GM21423 (cell line): ENCODE results near the gene SGMS2.
A peak's percentile ranks its signal among the peaks of the same experiment; 100 is the strongest.
"Not testable (repeated sequence)": the region's sequence is repeated elsewhere in the genome, so short reads cannot be mapped to it uniquely, and the experiment has no call there.

Experiments
- ATAC-seq: cut with Tn5 transposase; IDR thresholded peaks from one replicate; pipeline ENCODE4 v1.9.1; 2021; ENCODE audit warnings: mild to moderate bottlenecking, moderate library complexity; ENCODE audit not compliant: unreplicated experiment

SGMS2 gene

GRCh38 chr4:107863850-107864371 lies 39.2 kb downstream of the SGMS2 start:
- ATAC-seq, result no peak

GRCh38 chr4:107866726-107867125 lies 42.0 kb downstream of the SGMS2 start:
- no peak for ATAC-seq

GRCh38 chr4:107870236-107870635 lies 45.5 kb downstream of the SGMS2 start:
- ATAC-seq, result no peak

DNA sequence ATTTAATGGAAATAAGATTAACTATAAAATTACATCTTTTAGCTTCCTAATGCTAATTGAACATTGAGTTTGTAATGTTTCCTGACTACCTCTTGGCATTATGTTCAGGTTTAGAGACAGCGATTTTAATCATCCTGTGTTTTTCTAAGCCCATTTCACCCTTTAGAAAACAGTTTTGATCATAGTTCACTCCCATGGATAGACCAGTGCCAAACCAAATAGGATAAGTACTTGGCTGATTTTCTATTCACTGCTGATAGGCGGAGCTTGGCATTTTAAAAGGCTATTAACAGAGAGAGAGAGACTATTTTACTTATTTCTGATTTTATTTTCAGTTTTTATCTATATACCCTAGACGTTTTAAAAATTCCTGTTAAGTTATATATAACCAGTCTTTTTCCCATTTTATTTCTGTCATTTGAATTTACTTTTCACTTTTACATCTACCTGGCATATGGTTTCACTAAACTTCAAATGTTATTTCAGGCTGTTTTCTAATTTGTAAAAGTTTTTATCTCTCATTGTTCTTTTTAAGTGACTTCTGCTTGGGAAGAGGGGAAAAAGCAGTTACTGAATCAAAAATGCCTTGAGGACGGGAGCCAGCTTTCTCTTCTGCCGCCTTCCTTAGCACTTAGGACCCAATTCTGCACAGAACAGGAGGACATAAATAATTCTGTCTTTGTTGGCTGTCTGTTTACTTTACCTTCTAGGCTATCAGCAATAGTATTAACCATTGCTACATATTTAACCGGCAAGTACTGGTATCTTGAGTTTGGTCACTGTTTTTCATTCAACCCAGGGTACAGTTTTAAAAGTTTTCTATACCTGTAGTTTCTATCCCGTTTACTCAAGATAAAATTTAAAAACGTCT lies 46.4 kb downstream of the SGMS2 start:
- no peak for ATAC-seq

- ATAC-seq, result no peak
Observed at GRCh38 chr4:107874024-107874423, 49.3 kb downstream of the SGMS2 start.

DNA sequence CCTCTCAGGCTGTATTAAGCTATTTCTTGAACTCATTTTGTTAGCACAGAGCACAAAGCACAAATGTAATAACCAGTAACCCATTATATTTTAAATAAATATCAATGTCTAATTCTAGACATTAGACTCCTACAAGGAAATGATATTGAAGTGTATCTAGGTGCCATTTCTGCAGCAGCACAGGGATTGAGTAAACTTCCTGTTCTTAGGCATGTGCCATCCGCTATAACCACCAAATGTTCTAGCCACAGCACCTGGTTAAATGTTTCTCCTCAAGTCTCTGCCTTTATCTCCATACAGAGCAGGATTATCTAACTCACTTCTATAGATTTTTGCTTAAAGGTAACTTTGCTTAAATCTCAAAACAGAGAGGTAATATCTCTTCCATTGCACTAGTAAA lies 51.4 kb downstream of the SGMS2 start:
- ATAC-seq, result no peak

GRCh38 chr4:107877361-107877760 lies 52.6 kb downstream of the SGMS2 start:
- no peak for ATAC-seq

GRCh38 chr4:107885865-107886264 lies 61.1 kb downstream of the SGMS2 start:
- no peak for ATAC-seq

GRCh38 chr4:107888237-107888636 lies 63.5 kb downstream of the SGMS2 start:
- ATAC-seq, result no peak

DNA sequence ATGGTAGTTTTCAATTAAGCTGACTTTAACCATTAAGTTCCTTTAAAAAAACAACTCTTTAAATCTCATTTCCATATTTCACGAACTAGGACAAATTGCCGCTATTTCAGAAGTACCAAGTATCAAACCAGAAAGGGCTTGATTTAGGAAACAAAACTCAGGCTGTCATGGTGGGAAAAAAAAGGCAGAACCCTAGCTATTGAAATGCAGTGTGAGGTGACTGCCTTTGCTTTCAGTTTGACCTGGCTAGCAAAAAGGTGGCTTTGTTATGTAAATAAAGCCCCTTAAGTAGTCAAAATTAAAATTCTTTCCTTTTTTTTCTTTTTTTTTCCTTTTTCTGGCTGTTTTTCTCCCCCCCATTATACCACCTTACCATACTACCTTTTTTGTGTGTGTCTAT lies 66.0 kb downstream of the SGMS2 start:
- ATAC-seq, result no peak

GRCh38 chr4:107891299-107891698 lies 66.6 kb downstream of the SGMS2 start:
- no peak for ATAC-seq

- no peak for ATAC-seq
Observed at GRCh38 chr4:107893171-107894137, 68.7 kb downstream of the SGMS2 start.

GRCh38 chr4:107894138-107894603 lies 69.4 kb downstream of the SGMS2 start:
- no peak for ATAC-seq

DNA sequence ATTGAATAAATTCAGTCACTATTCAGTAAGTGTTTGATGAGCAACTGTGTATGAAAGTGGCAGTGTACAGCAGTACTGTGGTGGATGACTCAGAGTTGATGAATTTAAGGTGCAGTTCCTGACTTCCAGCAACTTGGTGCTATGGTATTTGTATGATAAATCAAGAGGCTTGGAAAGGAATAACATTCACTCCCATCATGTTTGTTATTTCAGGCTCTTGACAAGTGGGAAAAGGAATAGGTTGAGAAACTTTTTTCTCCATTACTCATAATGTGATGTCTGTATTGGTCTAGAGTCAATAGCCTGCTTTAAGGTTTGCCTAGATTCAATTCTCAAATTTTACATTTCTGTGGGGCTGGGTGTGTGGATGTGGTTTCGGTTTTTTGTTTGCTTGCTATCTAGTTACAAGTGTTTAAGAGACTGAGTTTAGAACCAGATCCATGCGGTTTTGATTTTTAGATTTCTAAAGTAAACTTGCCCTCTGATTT lies 71.5 kb downstream of the SGMS2 start:
- ATAC-seq, result peak; percentile 59

DNA sequence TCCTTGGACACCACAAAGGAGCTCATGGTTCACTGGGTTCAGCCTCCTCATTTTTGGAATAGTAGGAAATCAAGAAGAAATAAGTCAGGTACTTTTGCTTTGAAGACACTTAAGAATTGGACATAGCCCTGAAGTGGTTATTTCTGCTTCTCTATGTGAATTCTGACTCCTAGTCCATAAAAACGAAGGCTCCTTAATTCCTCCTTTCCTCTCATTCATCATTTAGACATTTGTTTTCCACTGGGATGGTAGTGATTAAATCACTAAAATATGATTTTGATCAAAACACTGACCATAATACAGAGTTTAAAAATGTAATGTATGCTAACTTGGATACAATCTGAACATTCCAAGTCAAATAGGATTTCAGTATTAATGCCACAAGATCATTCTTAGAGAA lies 71.9 kb downstream of the SGMS2 start:
- no peak for ATAC-seq

- no peak for ATAC-seq
Observed at GRCh38 chr4:107897823-107898222, 73.1 kb downstream of the SGMS2 start.

DNA sequence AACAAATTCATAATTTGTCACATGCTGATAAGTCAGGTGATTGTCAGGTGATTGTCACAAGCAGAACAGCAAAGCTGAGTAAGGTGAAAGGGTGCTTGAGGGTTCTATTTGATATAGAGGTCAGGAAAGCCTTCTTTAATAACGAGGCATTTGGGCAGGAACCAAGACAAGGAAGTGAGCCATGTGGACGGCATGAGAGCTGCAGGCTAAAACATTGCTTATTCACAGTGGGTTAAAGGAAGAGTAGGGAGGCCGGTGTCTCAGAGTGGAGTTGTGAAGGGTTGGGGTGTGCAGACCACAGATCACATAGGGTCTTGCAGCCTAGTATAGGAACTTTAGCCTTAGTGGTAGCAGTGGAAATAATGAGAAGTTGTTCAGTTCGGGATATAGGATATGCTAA lies 75.3 kb downstream of the SGMS2 start:
- ATAC-seq, result no peak

DNA sequence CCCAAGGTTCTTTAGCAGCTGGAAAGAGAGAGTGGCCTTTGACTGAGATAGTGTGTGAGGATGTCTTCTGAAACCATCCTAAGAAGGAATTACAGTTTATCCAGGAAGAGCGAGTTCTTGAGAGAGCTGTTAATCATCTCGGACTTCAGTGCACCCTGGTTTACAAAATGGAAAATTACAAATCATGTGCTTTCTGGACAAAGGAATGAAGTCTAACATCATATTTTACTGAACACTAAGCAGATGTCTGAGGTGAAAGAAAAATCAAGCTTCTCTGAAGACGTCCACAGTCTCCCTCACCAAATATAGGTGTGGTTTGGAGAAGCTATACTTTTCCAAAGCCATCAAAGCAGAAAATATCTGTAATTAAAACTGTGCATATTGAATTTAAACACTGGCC lies 75.8 kb downstream of the SGMS2 start:
- no peak for ATAC-seq

GRCh38 chr4:107901213-107901934 lies 76.6 kb downstream of the SGMS2 start:
- no peak for ATAC-seq

DNA sequence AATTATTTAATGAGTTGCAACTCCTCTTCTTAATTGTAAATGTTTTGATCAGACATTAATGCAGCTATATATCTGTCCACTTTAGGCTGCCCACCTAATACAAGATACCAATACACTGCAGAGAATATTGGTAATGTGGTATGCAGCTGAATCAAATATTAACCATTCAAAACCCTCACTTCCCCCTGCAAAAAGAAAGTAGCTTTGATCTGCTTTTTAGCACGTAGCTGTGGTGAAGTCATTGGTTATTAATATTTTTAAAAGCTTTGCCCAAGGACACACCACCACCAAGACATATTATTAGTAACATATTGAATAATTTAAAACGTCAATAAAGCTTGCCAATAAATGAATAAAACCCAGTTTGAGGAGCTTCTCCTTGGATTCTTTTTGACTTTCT lies 78.0 kb downstream of the SGMS2 start:
- ATAC-seq, result peak; percentile 95

- not testable (repeated sequence) for ATAC-seq
Observed at GRCh38 chr4:107905082-107905481, 80.3 kb downstream of the SGMS2 start.
